ENCODE data around the gene FAM149B1.

DNA sequence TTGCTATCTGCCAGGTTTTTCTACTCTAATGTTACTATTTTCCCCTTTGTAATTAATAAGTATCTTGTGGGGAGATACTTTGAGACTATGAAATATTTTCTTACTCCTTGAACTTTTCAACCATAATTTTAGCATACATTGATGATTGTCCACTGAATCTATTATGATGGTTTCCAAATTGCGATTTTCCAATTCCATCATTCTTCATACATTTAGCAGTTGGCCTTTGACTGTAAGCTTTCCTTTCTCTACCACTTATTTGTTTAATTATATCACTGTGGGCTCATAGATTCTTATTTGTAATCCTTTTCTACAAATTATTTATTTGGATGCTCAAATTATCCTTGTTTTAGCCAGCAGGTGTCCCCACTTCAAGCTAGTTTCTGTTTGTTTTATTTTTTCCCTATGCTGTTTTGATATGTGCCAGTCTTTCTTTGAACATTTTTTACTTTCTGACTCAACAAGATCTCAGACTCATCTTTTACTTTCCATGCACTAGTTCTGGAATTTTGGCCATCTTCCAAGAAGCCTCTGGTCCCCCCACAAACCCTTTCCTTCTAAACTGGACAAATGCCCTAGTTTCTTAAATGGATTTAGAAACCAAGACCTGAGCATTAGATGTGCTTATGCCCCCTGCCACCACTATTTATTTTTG lies 95.9 kb downstream of the FAM149B1 start:
- TF ChIP-seq CREB1 (IDR thresholded peaks at IDR 0.05) (no peak), CREB1 (CRISPR knock-in tag; IDR thresholded peaks at IDR 0.05) (no peak), NFE2L1 (CRISPR knock-in tag; IDR thresholded peaks at IDR 0.05; ENCODE audit: borderline replicate concordance) (no peak), CREM (IDR thresholded peaks at IDR 0.05) (no peak), CREM (CRISPR knock-in tag; IDR thresholded peaks at IDR 0.05) (no peak), ELF4 (CRISPR knock-in tag; IDR thresholded peaks at IDR 0.05; ENCODE audit: borderline replicate concordance) (no peak), EHMT2 (IDR thresholded peaks at IDR 0.05; ENCODE audit: borderline replicate concordance, low read depth, low read length) (no peak), CEBPB (IDR thresholded peaks at IDR 0.05; ENCODE audit: borderline replicate concordance, low read depth, low read length) (no peak), JUN (CRISPR knock-in tag; IDR thresholded peaks at IDR 0.05) (no peak), GABPA (IDR thresholded peaks at IDR 0.05; ENCODE audit: low read depth, low read length) (no peak), GABPA (CRISPR knock-in tag; IDR thresholded peaks at IDR 0.05; ENCODE audit: low read depth) (no peak), SMC3 (IDR thresholded peaks at IDR 0.05; ENCODE audit: low read length) (peak; percentile 25), ZNF709 (CRISPR knock-in tag; IDR thresholded peaks at IDR 0.05) (no peak), SMARCC2 (IDR thresholded peaks at IDR 0.05) (no peak), JUND (CRISPR knock-in tag; IDR thresholded peaks at IDR 0.05) (no peak)
- TF ChIP-seq, protein P1, sequence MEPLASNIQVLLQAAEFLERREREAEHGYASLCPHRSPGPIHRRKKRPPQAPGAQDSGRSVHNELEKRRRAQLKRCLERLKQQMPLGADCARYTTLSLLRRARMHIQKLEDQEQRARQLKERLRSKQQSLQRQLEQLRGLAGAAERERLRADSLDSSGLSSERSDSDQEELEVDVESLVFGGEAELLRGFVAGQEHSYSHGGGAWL (CRISPR knock-in tag; IDR thresholded peaks at IDR 0.05), result no peak
- TF ChIP-seq, protein P2, sequence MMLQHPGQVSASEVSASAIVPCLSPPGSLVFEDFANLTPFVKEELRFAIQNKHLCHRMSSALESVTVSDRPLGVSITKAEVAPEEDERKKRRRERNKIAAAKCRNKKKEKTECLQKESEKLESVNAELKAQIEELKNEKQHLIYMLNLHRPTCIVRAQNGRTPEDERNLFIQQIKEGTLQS (CRISPR knock-in tag; IDR thresholded peaks at IDR 0.05), result no peak

Data from HepG2 (cell line).